22Rv1 (cell line): ENCODE measurements around the gene MAP1LC3B2.

Source experiments
- H3K27ac ChIP-seq: fragments of 450-650 bp; 2 replicates; pipeline ENCODE4 v1.5.1; 2017
- CTCF ChIP-seq: fragments of 450-650 bp; IDR thresholded peaks from 2 replicates; pipeline ENCODE4 v1.5.1; 2017; ENCODE audit warnings: mild to moderate bottlenecking
- ZFX ChIP-seq: fragments of 450-650 bp; IDR thresholded peaks from 2 replicates; pipeline ENCODE4 v1.6.1; 2017; ENCODE audit warnings: antibody characterized with exemption, borderline replicate concordance

MAP1LC3B2 gene

GRCh38 chr12:116541547-116542344 is 17.4 kb upstream of the MAP1LC3B2 start:
- no peak for TF ChIP-seq CTCF
- H3K27ac ChIP-seq: no peak overlapping the region

GRCh38 chr12:116542345-116542956 is 16.7 kb upstream of the MAP1LC3B2 start:
- H3K27ac ChIP-seq: no peak overlapping the region

GRCh38 chr12:116544656-116545055 is 14.5 kb upstream of the MAP1LC3B2 start:
- TF ChIP-seq ZFX: no peak
- no peak for TF ChIP-seq CTCF
- no peak overlapping the region for H3K27ac ChIP-seq

More at GRCh38 chr12:116542345-116542956, 16.7 kb upstream of the MAP1LC3B2 start:
- TF ChIP-seq ZFX: no peak
- no peak for TF ChIP-seq CTCF

GRCh38 chr12:116545144-116545543 is 14.0 kb upstream of the MAP1LC3B2 start:
- no peak overlapping the region for H3K27ac ChIP-seq

GRCh38 chr12:116545936-116546335 is 13.2 kb upstream of the MAP1LC3B2 start:
- TF ChIP-seq CTCF (no peak), ZFX (no peak)
- no peak overlapping the region for H3K27ac ChIP-seq

More at GRCh38 chr12:116545144-116545543, 14.0 kb upstream of the MAP1LC3B2 start:
- no peak for TF ChIP-seq CTCF
- TF ChIP-seq ZFX: no peak

- TF ChIP-seq ZFX (no peak), CTCF (no peak)
- no peak overlapping the region for H3K27ac ChIP-seq
Observed at GRCh38 chr12:116547955-116548501, 11.2 kb upstream of the MAP1LC3B2 start.

- H3K27ac ChIP-seq: no peak overlapping the region
- TF ChIP-seq CTCF: no peak
- TF ChIP-seq ZFX: no peak
Observed at GRCh38 chr12:116549993-116550392, 9.2 kb upstream of the MAP1LC3B2 start.
